Measurements from ENCODE around the gene PDCD1. TPM values are rescaled to one million over a fixed set of nuclear protein-coding genes. Genes with fewer than 3 reads are reported as not detected.
A peak's percentile ranks its signal among the peaks of the same experiment; 100 is the strongest.

The PDCD1 gene
- polyA plus RNA-seq, 3 donors from 2014 or later, result 3.3 TPM; not detected in 2

DNA sequence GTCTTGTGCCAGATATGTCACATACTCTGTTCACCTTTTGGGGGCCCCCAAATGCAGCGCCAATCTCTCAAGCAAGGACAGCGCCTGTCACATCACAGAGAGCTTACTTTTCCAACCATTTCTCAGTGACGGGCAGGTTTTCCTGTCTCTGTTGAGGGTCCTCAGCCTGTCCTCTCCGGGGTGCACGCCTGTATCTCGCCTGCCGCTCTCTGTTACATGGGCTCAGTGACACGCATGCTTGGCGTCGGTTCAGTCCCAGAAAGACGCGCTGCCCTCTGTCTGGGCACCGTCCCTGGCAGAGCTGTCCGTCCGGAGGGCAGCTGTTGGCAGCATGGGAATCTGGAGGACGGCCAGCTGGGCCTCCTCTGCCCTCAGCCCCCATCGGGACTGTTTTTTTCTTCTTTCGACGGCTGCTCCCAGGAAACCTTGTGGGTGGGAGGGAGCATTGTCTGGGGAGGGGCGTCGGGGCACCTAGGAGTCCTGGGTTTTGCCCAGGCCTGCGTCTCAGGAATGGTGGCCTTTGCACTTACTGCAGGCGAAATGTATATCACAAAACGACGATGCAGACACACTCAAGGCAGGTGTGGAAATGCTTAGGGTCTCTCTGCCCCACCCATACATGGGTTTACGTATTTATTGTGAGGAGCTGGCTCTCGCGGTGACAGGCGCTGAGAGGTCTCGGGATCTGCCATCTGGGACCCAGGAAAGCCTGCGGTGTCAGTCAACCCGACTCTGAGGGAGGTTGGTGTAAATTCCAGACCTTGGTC is 41.7 kb upstream of the PDCD1 start:
- no peaks in the 10 kb centered on the region for H3K36me3 Mint-ChIP-seq
- H3K27me3 Mint-ChIP-seq (ENCODE audit: low read depth in 3 of 3), result peaks cover 24 to 29% (median 25%) of the 10 kb centered on the region in 3 donors
- DNase-seq, result no peak
- peaks cover 2 to 15% (median 7%) of the 10 kb centered on the region in 6 donors for H3K9me3 Mint-ChIP-seq
- no peak overlapping the region for H3K27ac Mint-ChIP-seq
- peaks cover 6 to 9% of the 10 kb centered on the region in 2 donors for H3K4me1 Mint-ChIP-seq
- no peak overlapping the region for H3K4me3 Mint-ChIP-seq

DNA sequence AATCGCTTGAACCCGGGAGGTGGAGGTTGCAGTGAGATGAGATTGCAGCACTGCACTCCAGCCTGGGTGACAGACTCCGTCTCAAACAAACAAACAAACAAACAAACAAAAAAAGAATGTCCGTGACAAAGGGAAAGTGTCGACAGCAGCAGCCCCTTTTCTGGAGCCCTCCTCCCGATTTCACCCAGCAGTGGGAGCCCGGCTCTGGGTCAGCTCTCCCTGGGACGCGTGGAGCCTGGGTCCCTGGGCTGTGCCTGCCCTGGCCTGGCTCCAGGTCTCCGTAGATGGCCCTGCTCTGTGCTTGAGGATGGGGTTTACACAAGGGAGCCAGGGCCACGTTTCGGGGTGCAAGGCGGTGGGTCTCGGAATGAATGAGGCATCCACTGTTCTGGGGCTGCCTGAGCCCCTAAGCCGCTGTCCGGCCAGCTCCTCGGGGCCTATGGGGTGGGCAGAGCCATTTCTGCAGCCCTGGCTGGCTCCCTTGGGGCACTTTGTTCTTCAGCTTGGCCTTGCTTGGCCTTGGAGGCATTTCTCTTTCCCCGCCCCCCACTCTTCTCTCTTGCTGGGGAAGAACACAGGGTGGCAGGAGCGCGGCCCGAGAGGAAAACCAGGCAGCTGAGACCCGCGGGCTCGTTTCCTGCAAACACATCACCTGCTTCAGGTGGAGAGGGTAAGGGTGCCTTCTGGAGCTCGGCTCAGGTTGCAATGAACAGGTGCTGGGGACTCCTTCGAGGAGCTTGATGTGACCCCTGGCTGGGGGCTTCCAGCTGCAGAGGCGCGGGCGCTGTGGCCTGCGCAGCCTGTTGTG is 40.0 kb upstream of the PDCD1 start:
- Mint-ChIP-seq H3K27ac (no peak overlapping the region), H3K36me3 (no peaks in the 10 kb centered on the region), H3K27me3 (ENCODE audit: low read depth in 3 of 3) (peaks cover 27 to 44% (median 27%) of the 10 kb centered on the region in 3 donors), H3K4me3 (no peak overlapping the region), H3K4me1 (peaks cover 8 to 9% of the 10 kb centered on the region in 2 donors), H3K9me3 (peaks cover 2 to 15% (median 7%) of the 10 kb centered on the region in 6 donors)
- DNase-seq, result no peak

DNA sequence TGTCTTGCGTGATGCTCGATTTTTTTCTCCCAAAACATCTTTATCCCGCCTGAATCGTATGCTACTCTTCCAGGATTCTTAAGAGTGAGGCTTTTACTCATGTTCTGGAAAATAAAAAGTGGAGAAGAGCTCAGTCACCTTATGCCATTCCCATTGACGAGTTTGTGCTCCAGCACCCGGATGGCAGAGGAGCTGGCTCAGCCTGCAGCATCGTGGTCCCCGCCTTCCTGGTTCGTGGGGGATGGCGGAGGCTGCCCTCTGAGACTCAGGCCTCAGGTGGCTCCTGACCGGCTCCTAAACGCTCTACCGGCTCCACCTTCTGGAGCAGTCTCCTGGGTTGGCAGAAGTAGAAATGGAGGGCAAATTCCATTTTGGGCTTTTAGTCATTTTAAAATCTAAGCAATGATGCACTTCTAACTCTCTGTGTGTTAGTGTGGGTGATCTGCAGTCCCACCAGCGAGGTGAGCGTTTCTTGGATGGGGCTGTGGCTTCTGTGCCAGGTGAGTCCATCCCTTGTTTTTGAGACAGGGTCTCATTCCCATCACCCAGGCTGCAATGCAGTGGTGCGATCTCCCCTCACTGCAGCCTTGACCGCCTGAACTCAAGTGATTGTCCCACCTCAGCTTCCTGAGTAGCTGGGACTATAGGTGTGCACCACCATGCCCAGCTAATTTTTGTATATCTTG is 38.7 kb upstream of the PDCD1 start:
- H3K4me1 Mint-ChIP-seq, result peaks cover 8 to 9% of the 10 kb centered on the region in 2 donors
- DNase-seq, result no peak
- peak overlapping the region in 5 of 6 donors; percentile 17 to 87 (median 51) for H3K27ac Mint-ChIP-seq
- H3K36me3 Mint-ChIP-seq, result no peaks in the 10 kb centered on the region
- H3K27me3 Mint-ChIP-seq (ENCODE audit: low read depth in 3 of 3), result peaks cover 27 to 49% (median 27%) of the 10 kb centered on the region in 3 donors
- H3K9me3 Mint-ChIP-seq, result peaks cover 2 to 15% (median 7%) of the 10 kb centered on the region in 6 donors
- peak overlapping the region in 3 of 5 donors; percentile 33 to 42 (median 40) for H3K4me3 Mint-ChIP-seq

DNA sequence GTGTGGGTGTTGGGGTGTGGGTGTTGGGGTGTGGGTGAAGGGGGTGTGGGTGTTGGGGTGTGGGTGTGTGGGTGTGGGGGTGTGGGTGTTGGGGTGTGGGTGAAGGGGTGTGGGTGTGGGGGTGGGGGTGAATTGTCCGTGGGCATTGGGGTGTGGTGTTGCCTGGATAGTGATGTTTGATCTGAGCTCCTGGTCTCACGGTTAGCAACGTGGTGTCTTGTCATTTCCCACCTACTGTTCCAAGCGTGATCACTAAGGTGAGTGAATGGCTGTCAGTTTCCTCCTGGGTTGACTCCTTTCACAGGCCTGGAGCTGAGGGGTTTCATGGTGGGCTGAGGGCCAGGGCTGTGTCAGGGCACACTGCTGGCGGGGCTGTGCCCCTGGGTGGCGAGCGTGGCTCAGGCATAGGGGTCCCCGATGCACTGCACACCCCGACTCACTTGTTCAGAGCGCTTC is 38.1 kb upstream of the PDCD1 start:
- Mint-ChIP-seq H3K4me1 (peaks cover 6 to 8% of the 10 kb centered on the region in 2 donors), H3K36me3 (no peaks in the 10 kb centered on the region), H3K27ac (peak overlapping the region in 5 of 6 donors; percentile 17 to 87 (median 51)), H3K27me3 (ENCODE audit: low read depth in 3 of 3) (peaks cover 27 to 49% (median 27%) of the 10 kb centered on the region in 3 donors), H3K4me3 (peak overlapping the region in 3 of 5 donors; percentile 18 to 40 (median 33)), H3K9me3 (peaks cover 2 to 15% (median 7%) of the 10 kb centered on the region in 6 donors)
- peak; percentile 13 to 24 (median 21) for DNase-seq

DNA sequence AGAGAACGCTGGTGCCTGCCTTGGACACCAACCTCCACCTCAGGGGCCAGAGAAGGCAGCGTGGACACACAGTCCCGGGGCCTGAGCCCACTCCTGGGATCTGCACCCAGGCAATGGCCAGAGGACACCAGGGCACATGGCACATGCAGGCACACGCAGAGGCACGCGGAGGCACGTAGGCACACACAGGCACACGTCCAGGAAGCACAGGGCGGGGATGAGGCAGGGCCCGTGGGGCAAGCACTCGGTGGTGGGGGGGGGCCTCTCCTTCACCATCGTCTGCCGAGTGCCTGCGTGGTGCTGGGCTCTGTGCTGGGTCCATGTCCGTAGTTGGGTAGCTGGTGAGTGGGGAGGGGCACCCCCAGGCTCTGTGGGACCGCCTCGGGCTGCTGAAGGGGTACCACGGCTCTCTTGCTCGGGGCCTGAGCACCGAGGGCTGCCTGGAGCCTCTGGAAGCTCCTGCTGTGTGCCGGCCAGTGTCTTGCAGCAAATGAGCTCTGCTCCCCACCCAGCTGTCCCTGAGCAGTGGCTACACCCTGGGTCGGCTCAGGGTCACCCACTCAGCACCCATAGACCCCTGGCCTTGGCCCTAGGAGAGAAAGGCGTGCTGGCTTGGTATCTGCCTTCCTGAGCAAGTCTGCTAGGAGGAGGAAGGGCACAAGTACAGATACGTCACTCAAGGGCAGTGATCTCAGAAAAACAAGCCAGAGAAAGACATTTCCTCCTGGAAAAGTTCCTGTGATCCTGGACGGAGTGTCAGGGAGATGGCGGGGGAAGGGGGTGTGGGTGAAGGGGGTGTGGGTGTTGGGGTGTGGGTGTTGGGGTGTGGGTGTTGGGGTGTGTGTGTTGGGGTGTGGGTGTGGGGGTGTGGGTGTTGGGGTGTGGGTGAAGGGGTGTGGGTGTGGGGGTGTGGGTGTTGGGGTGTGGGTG is 37.3 kb upstream of the PDCD1 start:
- Mint-ChIP-seq H3K27ac (peak overlapping the region; percentile 71 to 97 (median 83)), H3K9me3 (peaks cover 2 to 15% (median 7%) of the 10 kb centered on the region in 6 donors), H3K27me3 (ENCODE audit: low read depth in 3 of 3) (peaks cover 27 to 44% (median 27%) of the 10 kb centered on the region in 3 donors), H3K4me1 (peaks cover 0 to 8% of the 10 kb centered on the region in 2 donors), H3K4me3 (peak overlapping the region; percentile 6 to 83 (median 53)), H3K36me3 (no peaks in the 10 kb centered on the region)
- DNase-seq, result peak in 2 of 3 donors; percentile 24 to 33

DNA sequence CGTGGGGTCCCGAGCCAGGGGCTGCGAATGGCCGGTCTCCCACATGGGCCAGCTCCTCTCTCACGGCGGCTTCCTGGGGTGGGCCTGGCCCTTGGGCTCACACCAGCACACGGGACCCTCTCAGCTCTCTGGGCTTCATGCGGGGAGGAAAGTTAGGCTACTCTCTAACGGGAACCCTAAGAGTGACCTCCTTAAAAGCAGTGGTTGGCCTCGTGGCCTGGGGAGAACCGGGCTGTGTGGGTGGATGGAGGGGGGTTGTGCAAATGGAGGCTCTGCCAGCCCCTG is 36.7 kb upstream of the PDCD1 start:
- Mint-ChIP-seq H3K4me1 (peaks cover 0 to 8% of the 10 kb centered on the region in 2 donors), H3K9me3 (peaks cover 2 to 15% (median 7%) of the 10 kb centered on the region in 6 donors), H3K36me3 (no peaks in the 10 kb centered on the region), H3K27me3 (ENCODE audit: low read depth in 3 of 3) (peaks cover 27 to 44% (median 27%) of the 10 kb centered on the region in 3 donors), H3K4me3 (peak overlapping the region in 1 of 5 donors; percentile 61), H3K27ac (peak overlapping the region in 3 of 6 donors; percentile 59 to 92 (median 90))
- no peak for DNase-seq

DNA sequence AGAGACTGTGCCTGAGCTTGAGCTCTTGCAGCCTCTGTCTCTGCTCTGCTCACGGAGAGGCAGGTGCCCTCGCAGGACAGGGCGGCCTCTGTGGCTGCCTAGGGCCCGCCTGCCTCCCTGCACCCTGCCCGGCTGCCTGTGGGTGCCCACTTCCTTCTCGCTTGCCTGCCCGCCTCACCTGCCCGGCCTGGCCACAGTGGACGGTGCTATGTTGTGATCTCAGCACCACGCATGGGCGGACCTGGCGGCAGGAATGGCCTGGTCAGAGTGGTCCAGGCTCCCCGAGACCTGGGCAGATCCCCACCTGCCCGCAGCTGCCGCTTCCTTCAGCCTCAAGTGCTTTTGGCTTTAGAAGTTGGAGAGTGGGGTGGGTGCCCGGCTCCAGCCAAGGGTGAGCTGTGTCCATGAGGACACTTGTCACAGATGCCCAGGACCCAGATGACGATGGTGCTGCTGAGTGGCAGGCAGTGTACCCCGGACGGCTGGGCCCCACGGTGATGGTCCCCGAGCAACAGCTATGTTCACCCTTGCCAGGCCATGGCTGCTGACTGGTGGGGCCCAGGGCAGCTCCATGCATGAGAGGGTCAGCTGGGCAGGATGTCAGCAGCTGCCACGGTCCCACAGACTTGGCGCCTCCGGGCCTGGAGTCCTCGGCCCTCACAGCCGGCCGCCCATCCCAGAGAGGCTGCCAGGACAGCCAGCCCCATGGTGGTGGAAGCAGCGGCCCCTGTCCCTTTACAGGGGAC is 36.2 kb upstream of the PDCD1 start:
- peaks cover 0 to 1% (median 0%) of the 10 kb centered on the region in 3 donors for H3K36me3 Mint-ChIP-seq
- peaks cover 2 to 15% (median 7%) of the 10 kb centered on the region in 6 donors for H3K9me3 Mint-ChIP-seq
- H3K27me3 Mint-ChIP-seq (ENCODE audit: low read depth in 3 of 3), result peaks cover 27 to 44% (median 27%) of the 10 kb centered on the region in 3 donors
- peak overlapping the region in 1 of 6 donors; percentile 42 for H3K27ac Mint-ChIP-seq
- no peak overlapping the region for H3K4me3 Mint-ChIP-seq
- peaks cover 0 to 8% of the 10 kb centered on the region in 2 donors for H3K4me1 Mint-ChIP-seq
- no peak for DNase-seq

DNA sequence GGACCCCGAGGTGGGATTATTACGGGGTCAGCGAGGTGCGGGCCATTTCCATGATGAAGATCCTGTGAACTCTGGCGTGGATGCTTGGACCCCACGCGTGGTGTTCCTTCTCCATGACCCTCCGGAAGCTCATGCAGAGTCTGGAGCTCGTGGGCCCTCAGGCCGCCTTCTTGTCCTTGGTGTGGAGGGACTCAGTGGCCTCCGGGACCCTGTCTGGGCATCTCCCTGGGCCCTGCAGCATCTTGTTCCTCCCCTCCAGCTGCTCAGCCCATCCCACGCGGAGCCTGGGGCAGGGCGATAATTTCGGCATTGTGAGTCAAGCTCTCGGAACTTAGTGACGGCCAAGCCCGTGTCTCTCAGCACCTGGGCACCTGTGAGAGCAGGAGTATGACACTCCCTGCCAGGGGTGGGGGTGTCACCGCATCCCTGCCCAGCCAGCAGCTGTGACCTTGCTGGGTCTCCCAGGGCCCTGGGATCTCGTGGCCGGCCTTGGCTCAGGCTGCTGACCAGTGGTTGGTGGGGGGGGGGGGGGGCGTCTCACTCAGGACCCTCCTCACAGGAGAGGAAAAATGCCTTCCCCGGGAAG is 35.5 kb upstream of the PDCD1 start:
- Mint-ChIP-seq H3K4me1 (peaks cover 1 to 9% of the 10 kb centered on the region in 2 donors), H3K36me3 (peaks cover 0 to 3% (median 2%) of the 10 kb centered on the region in 3 donors), H3K9me3 (peaks cover 2 to 15% (median 7%) of the 10 kb centered on the region in 6 donors), H3K27ac (peak overlapping the region in 3 of 6 donors; percentile 34 to 59 (median 49)), H3K4me3 (no peak overlapping the region), H3K27me3 (ENCODE audit: low read depth in 3 of 3) (peaks cover 27 to 44% (median 27%) of the 10 kb centered on the region in 3 donors)
- DNase-seq, result no peak

DNA sequence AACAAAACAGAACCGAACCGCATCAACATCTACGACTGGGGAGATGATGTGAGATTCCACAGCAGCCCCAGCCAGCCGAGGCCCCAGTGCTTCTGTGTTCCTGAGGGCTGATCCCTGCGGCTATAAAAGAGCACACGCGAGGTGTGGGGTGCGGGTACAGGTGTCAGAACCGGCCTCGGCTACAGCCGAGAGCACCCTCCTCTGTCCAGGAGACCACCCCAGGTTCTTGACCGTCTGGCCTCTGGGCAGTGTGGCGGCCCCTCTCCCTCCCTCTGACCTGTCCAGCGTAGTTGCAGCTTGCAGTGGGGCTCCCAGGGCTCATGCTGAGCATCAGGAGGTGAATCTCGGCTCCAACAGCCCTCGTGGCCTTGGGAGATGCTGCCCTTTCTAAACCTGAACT is 34.6 kb upstream of the PDCD1 start:
- H3K36me3 Mint-ChIP-seq, result peaks cover 0 to 6% (median 3%) of the 10 kb centered on the region in 3 donors
- H3K27ac Mint-ChIP-seq, result peak overlapping the region in 1 of 6 donors; percentile 59
- no peak for DNase-seq
- H3K27me3 Mint-ChIP-seq (ENCODE audit: low read depth in 3 of 3), result peaks cover 27 to 44% (median 29%) of the 10 kb centered on the region in 3 donors
- peaks cover 6 to 13% of the 10 kb centered on the region in 2 donors for H3K4me1 Mint-ChIP-seq
- peaks cover 2 to 15% (median 7%) of the 10 kb centered on the region in 6 donors for H3K9me3 Mint-ChIP-seq
- H3K4me3 Mint-ChIP-seq, result no peak overlapping the region

DNA sequence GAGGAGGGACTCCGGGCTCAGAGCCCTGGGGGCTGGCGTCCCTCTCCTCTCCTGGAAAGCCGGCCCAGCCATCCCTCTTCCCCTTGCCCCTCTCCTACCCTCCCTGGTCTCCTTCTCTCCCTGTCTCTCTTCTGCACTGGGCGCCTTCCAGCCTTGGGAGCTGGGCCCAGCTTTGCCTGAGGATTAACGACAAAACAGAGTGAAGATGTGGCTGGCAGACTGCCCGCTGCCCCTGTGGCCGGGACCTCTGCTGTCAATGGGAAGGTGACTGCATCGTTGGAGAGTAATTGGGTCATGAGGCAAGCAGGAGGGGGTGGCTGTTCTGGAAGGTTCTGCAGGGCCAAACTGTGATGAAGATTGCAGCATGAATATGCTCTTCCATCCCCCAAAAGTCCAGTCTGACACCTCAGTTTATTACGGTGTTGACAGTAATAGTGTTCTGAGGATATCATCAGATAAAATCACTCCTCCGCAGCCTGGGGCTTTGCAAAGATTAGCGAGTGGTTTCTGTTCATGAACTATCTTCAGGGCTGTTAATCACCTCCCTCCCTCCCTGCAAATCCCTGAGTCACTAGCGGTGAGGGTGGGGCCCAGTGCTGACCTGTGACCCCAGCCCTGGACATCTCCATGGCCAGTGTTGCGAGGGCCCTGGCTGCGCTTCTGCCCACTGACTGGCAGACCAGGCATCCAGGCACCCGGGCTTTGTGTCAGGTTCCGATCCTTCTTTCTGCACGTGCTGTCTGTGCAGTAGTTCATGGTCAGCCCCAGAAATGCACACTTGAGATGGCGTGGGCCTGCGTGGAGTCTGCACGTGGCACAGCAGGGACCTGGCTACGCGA is 33.8 kb upstream of the PDCD1 start:
- H3K36me3 Mint-ChIP-seq, result peaks cover 3 to 9% (median 3%) of the 10 kb centered on the region in 3 donors
- H3K9me3 Mint-ChIP-seq, result peaks cover 2 to 13% (median 6%) of the 10 kb centered on the region in 6 donors
- H3K27ac Mint-ChIP-seq, result no peak overlapping the region
- H3K27me3 Mint-ChIP-seq (ENCODE audit: low read depth in 3 of 3), result peaks cover 21 to 37% (median 25%) of the 10 kb centered on the region in 3 donors
- peaks cover 12 to 15% of the 10 kb centered on the region in 2 donors for H3K4me1 Mint-ChIP-seq
- H3K4me3 Mint-ChIP-seq, result no peak overlapping the region
- no peak for DNase-seq

DNA sequence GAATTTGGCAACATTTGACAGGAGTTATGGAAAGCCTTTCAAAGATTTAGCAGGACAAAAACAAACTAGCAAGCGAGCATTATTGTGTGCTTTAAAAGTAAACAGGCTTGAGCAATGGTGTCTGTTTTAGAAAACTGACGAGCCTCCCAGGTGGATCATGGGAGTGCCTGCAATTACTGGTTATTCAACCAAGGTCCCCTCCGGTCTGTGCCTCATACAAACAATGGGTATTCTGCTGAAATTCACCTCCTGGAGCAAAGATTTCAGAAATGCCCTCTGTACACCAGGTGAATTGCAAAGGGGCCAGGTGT is 33.2 kb upstream of the PDCD1 start:
- H3K4me1 Mint-ChIP-seq, result peaks cover 12 to 13% of the 10 kb centered on the region in 2 donors
- H3K36me3 Mint-ChIP-seq, result peaks cover 3 to 9% (median 3%) of the 10 kb centered on the region in 3 donors
- DNase-seq, result no peak
- H3K9me3 Mint-ChIP-seq, result peaks cover 2 to 7% (median 5%) of the 10 kb centered on the region in 6 donors
- H3K27ac Mint-ChIP-seq, result no peak overlapping the region
- no peak overlapping the region for H3K4me3 Mint-ChIP-seq
- peaks cover 15 to 31% (median 20%) of the 10 kb centered on the region in 3 donors for H3K27me3 Mint-ChIP-seq (ENCODE audit: low read depth in 3 of 3)
